ENCODE results near the gene SLCO2B1. TPM values are rescaled to one million over a fixed set of nuclear protein-coding genes. Genes with fewer than 3 reads are reported as not detected.

The SLCO2B1 gene
- total RNA-seq, 4 donors from 2014 or later: 44.6 to 297 (median 208) TPM

DNA sequence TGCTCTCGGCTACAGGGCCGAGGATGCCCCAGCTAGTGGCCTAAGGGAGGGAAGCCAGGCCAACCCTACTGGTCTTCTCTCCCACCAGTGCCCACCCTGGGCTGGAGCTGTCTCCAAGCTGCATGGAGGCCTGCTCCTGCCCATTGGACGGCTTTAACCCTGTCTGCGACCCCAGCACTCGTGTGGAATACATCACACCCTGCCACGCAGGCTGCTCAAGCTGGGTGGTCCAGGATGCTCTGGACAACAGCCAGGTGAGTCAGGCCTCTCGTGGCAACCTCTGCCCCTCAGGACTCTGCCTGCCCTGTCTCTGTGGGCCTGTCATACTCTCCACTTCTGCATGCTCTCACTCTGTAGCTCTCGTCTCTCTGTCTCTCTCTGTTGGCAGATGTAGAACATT is 45.5 kb downstream of the SLCO2B1 start:
- Histone ChIP-seq H3K36me3 (peaks cover 0 to 70% (median 0%) of the 10 kb centered on the region in 3 donors), H3K27me3 (no peaks in the 10 kb centered on the region), H3K4me3 (no peak overlapping the region), H3K27ac (no peak overlapping the region), H3K4me1 (peaks cover 0 to 23% (median 0%) of the 10 kb centered on the region in 4 donors), H3K9me3 (no peaks in the 10 kb centered on the region)
- TF ChIP-seq, protein P1, sequence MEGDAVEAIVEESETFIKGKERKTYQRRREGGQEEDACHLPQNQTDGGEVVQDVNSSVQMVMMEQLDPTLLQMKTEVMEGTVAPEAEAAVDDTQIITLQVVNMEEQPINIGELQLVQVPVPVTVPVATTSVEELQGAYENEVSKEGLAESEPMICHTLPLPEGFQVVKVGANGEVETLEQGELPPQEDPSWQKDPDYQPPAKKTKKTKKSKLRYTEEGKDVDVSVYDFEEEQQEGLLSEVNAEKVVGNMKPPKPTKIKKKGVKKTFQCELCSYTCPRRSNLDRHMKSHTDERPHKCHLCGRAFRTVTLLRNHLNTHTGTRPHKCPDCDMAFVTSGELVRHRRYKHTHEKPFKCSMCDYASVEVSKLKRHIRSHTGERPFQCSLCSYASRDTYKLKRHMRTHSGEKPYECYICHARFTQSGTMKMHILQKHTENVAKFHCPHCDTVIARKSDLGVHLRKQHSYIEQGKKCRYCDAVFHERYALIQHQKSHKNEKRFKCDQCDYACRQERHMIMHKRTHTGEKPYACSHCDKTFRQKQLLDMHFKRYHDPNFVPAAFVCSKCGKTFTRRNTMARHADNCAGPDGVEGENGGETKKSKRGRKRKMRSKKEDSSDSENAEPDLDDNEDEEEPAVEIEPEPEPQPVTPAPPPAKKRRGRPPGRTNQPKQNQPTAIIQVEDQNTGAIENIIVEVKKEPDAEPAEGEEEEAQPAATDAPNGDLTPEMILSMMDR (IDR thresholded peaks at IDR 0.05): no peak
- DNase-seq: peak in 1 of 3 donors; percentile 44

DNA sequence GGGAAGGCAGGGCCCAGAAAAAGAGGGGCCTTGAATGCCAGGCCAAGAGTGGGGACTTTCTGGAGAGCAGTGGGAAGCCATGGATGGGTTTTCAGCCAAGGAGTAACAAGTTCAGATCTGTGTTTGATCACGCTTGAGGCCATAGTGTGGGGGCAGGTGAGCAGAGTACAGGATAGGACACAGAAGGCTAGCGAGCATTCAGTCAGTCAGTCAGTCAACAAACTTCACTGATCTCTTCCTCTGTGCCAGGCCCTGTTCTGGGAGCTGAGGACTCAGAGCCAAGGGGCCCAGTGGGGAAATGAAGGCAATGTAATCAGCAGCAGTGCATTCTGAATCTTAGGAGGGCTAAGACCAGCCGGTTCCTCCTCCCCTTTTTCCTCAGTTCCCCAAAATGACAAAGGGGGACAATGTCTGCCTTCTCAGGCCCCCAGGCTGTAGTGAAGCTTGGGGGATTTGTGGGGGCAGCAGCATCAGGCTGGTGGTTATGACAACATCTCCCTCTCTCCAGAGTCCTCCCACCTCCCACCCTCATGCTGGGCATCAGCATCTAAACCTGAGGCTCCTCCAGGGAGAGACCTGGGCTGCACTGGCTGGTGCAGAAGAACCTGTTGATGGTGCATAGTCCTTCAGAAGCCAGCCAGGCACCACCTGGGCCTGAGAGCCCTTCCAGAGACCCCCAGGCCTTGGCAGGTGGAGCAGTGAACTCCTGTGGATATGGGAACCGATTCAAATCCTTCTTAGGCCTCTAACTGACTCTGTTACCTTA is 46.8 kb downstream of the SLCO2B1 start:
- Histone ChIP-seq H3K4me1 (peaks cover 0 to 17% (median 0%) of the 10 kb centered on the region in 4 donors), H3K4me3 (no peak overlapping the region), H3K9me3 (no peaks in the 10 kb centered on the region), H3K27ac (no peak overlapping the region), H3K27me3 (no peaks in the 10 kb centered on the region), H3K36me3 (peaks cover 0 to 65% (median 0%) of the 10 kb centered on the region in 3 donors)
- TF ChIP-seq, protein P1 (IDR thresholded peaks at IDR 0.05): no peak
- TF ChIP-seq POLR2A (IDR thresholded peaks at IDR 0.05): no peak
- DNase-seq: peak in 1 of 3 donors; percentile 32

DNA sequence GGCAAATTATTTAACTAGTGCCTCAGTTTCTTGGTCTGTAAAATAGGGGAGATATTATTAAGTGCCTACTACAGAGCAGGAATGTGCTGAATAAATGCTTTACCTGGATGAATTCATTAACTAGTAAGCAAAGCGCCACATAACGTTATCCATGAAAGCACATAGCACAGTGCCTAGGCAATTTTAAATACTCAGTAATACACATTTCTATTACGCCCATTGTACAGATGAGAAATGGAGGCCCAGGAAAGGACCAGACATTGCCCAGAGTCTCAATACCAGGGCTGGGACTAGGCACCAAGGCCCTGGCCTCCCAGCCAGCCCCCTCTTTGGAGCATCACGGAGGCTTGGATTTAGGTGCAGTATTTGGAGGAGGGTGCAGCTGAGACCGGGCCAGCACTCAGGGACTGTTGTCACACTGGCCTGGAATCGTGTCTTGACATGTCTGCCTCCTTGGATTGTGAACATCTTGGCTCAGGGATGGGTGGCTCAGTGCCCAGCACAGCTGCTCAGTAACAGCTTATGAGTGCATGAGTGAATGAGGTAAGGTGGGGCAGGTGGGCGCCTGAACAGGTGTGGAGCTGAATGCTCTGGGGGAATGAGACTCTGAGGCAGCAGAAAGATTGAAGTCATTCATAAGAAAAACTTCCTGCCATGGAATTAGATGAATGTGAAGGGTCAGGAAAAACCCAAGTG is 47.5 kb downstream of the SLCO2B1 start:
- no peak overlapping the region for H3K4me3 ChIP-seq
- H3K27me3 ChIP-seq: no peaks in the 10 kb centered on the region
- H3K9me3 ChIP-seq: no peaks in the 10 kb centered on the region
- H3K36me3 ChIP-seq: peaks cover 0 to 57% (median 0%) of the 10 kb centered on the region in 3 donors
- peak in 1 of 3 donors; percentile 19 for DNase-seq
- TF ChIP-seq, protein P1 (IDR thresholded peaks at IDR 0.05): no peak
- no peak for TF ChIP-seq POLR2A (IDR thresholded peaks at IDR 0.05)
- H3K4me1 ChIP-seq: peaks cover 0 to 17% (median 0%) of the 10 kb centered on the region in 4 donors
- no peak overlapping the region for H3K27ac ChIP-seq

DNA sequence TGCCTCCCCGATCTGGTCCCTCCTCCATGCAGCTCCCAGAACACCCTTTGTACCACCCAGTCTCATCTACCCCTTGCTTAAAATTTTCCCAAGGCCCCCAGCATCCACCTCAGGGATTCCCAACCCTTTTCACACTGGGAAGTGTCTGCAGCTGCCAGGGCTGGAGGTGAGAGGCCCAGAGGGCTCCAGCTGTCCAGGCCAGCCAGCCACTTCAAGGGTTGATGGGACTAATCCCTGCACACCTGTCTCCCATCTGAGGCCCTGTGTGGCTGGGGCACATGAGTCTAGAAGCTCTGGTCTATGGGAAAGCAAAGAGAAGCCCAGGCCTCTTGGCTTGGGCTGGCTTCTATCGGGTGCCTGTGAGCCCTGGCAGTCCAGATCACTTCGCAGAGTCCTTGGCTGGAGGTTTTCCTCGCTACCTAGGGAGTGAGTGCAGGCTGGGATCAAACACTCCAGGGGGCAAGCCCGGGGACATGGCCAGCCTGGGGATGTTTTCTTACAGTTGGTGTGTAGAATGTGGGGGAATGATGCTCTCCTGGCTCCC is 48.6 kb downstream of the SLCO2B1 start:
- Histone ChIP-seq H3K27ac (no peak overlapping the region), H3K9me3 (no peaks in the 10 kb centered on the region), H3K4me3 (no peak overlapping the region), H3K4me1 (peaks cover 0 to 15% (median 0%) of the 10 kb centered on the region in 4 donors), H3K27me3 (no peaks in the 10 kb centered on the region), H3K36me3 (peaks cover 0 to 52% (median 0%) of the 10 kb centered on the region in 3 donors)
- DNase-seq: peak in 1 of 3 donors; percentile 29
- TF ChIP-seq, protein P1 (IDR thresholded peaks at IDR 0.05): no peak
- TF ChIP-seq POLR2A (IDR thresholded peaks at IDR 0.05): no peak

DNA sequence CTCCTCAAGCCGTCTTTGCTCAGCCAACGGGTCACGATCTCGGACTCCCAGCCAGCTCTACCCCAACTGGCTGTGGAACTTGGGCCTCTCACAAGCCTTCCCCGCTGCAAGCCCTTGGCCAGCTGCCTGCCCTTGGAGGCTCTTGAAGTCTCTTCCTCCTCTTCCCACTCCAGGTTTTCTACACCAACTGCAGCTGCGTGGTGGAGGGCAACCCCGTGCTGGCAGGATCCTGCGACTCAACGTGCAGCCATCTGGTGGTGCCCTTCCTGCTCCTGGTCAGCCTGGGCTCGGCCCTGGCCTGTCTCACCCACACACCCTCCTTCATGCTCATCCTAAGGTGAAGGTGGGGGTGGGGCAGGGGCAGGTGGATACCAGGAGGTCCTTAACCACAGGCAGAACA is 49.1 kb downstream of the SLCO2B1 start:
- Histone ChIP-seq H3K36me3 (peaks cover 0 to 49% (median 0%) of the 10 kb centered on the region in 3 donors), H3K4me3 (no peak overlapping the region)
- DNase-seq: no peak

More for the DNA sequence above, 49.1 kb downstream of the SLCO2B1 start:
- Histone ChIP-seq H3K27me3 (no peaks in the 10 kb centered on the region), H3K9me3 (no peaks in the 10 kb centered on the region), H3K4me1 (peaks cover 0 to 13% (median 0%) of the 10 kb centered on the region in 4 donors), H3K27ac (no peak overlapping the region)
- TF ChIP-seq, protein P1 (IDR thresholded peaks at IDR 0.05): no peak
- no peak for TF ChIP-seq POLR2A (IDR thresholded peaks at IDR 0.05)

Data from Peyer's patch (tissue), 4 donors.